HG03045 (cell line): ENCODE results near the gene BHMT.

Experiments
- ATAC-seq: cut with Tn5 transposase; IDR thresholded peaks from one replicate; pipeline ENCODE4 v1.9.1; 2021; ENCODE audit warnings: mild to moderate bottlenecking, moderate library complexity; ENCODE audit not compliant: unreplicated experiment

BHMT gene, protein sequence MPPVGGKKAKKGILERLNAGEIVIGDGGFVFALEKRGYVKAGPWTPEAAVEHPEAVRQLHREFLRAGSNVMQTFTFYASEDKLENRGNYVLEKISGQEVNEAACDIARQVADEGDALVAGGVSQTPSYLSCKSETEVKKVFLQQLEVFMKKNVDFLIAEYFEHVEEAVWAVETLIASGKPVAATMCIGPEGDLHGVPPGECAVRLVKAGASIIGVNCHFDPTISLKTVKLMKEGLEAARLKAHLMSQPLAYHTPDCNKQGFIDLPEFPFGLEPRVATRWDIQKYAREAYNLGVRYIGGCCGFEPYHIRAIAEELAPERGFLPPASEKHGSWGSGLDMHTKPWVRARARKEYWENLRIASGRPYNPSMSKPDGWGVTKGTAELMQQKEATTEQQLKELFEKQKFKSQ

DNA sequence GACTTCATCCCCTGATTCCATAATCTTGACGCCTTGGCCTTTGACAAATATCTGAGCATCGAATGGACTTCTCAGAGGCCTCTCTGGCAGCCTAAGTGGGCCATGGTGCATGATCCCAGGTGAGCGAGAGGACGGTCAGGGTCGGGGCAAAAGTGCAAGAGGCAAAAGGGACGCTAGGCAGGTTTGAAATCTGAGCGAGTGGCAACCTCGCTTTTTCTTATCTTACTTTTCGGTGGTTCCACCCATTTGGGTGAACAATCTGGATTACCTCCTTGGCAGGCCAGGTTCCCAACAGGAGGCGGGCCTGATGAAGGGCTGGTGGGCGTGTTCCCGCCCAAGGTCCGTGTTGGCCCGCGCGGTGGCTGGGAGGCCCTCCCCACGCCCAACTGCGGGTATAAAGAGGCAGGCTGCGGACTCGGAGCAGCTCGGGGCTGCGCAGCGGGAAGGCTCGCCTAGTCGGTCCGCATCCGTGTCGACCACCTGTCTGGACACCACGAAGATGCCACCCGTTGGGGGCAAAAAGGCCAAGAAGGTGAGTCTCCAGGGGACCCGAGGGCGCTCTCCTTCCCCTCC, at the start of gene BHMT:
Gene BHMT, plus strand, starts transcription at position 423 of the 573 bp plus-strand sequence. Its CDS starts 77 bp downstream, at position 500.
- ATAC-seq = no peak

- no peak for ATAC-seq
These were observed 49.2 kb upstream of the BHMT start for GRCh38 chr5:79062436-79062835.

GRCh38 chr5:79069488-79070349, 41.9 kb upstream of the BHMT start, which contains the start of the genes BHMT2 and DMGDH:
Gene BHMT2, plus strand, starts transcription at chr5:79069767. Its CDS starts 16 bp downstream, at chr5:79069783.
Gene DMGDH, minus strand, starts transcription at chr5:79069674. Its CDS starts 54 bp downstream, at chr5:79069620.
- ATAC-seq = no peak

- ATAC-seq = no peak
These were observed 41.3 kb upstream of the BHMT start for GRCh38 chr5:79070350-79070667.

- ATAC-seq = no peak
These were observed 37.0 kb upstream of the BHMT start for GRCh38 chr5:79074641-79075040.

DNA sequence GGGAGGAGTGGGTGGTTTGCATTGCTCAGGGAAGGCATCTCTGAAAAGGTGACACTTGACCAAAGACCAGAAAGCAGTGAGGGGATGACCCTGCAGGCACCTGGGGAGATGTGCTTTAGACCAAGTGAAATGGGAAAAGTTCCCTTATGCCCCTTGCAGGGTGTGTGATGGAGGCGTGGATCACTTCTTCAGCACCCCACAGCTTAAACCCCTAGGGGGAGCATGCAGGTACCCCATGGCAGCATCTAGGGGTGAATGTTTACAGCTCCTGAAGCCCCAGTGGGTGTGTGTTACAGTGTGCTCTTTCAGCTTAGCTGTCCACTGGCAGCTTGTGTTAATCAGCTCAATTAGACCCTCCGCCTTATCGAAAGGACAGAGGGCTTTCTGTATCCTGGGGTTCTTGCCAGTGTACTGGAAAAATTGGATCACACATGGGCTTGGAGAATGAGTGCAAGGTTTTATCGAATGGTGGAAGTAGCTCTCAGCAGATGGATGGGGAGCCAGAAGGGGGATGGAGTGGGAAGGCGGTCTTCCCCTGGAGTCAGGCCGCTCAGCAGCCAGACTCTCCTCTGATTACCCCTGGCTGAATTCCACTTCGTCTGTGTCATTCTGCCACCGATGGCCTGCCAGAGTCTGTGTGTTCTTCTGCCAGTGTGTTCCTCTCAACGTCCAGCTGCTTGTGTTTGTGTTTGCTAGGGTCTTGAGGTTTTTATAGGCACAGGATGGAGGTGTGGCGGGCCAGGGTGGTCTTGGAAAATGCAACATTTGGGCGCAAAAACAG, 35.8 kb upstream of the BHMT start:
- no peak for ATAC-seq

DNA sequence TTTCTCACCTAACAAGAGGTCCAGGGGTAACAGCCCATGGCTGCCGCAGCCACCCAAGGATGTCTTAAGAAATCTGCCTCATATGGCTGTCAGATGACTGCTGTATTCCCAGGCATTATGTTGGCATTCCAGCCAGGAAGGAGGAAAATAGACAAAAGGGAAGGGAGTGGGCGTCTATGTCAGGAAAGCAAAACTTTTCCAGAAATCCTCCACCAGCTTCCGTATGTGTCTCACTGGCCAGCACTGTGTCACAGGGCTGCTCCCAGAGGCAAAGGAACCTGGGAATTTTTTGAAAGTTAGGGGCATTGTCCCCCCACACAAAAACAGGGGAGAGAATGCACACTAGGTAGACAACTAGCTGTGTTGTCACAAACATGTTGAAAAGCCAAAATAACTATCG, 34.8 kb upstream of the BHMT start:
- no peak for ATAC-seq

DNA sequence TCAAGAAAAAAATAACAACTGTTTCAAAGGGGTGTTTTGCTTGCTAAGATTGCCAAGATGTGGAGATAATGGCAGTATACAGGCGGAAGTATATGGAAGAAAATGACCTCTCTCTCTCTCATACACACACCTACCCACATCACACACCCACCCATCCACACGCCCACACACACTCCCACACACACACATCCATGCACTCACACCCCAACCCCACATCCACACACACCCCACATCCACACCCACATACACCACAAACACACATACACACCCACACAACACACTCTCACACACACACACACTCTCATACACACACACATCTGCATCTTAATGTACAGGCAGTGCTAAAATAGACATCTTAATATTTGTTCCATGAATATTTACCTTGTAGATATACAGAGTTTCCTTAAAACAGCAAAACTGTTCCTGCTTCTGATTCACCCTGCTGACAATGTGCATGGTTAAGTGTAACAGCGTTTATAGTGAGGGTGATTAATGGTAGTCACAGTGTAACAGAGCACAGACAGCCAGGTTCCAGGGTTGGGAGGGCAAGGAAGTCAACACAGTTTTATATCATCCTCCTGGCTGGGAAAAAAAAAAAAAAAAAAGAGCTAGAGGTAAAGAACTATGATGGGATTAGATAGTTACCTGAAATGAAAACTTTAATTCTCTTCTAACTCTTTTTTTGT, 33.8 kb upstream of the BHMT start:
- no peak for ATAC-seq

DNA sequence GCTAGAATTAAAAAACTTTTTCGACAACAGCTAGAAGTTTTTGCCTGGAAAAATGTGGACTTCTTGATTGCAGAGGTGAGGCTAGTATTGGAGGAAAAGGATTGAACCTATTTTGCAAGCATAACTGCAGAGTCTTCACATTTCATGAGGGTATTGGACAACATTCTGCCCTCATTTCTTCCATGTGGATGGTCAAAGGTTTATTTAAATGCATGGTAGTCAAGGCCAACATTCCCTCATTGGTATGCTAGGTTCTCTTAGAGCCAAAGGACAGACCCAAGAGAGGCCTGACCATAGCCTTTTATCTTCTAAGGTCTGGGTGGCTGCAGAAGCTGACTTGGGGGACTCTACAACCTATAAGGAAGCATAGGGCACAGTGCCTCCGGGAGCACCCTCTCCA, 30.8 kb upstream of the BHMT start:
- ATAC-seq = no peak

- ATAC-seq = no peak
These were observed 29.8 kb upstream of the BHMT start for GRCh38 chr5:79081779-79082178.

DNA sequence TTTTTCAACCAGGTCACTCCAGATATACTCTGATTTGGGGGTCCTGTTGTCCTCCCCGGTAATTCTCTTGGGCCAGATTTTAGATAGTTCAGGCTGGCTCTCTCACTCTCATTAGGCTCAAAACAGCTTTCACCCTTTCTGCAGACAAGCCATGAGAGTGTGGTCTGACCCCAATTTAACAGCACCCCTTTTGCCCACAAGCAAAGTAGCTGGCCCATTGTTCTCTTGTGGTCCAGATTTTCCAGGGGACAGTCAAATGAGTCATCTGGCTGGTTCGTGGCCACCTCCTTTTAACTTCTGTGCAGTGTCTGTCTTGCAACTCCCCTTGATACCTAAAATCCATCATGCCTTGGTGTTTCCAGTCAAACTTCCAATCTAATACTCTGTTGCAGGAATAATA, 25.5 kb upstream of the BHMT start:
- ATAC-seq = no peak

DNA sequence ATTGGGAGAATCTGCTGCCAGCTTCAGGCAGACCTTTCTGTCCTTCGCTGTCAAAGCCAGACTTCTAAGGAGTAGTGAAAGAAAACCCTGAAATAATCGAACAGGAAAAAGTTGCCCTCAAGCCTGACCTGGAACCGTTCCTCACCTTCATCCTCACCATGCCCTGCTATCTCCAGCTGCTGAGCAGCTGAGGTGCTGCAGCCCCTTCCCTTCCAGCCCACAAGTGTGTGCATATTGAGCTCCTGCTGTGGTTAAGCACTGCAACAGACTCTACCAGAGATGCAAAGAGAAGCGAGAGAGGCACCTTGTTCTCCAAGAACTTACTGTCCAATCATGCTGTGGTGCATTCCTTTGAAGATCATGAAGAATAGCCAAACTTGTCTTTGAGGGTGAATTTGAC, 23.1 kb upstream of the BHMT start:
- no peak for ATAC-seq

- ATAC-seq = no peak
These were observed 20.5 kb upstream of the BHMT start for GRCh38 chr5:79091064-79091463.

GRCh38 chr5:79093762-79094161, 17.8 kb upstream of the BHMT start:
- no peak for ATAC-seq

DNA sequence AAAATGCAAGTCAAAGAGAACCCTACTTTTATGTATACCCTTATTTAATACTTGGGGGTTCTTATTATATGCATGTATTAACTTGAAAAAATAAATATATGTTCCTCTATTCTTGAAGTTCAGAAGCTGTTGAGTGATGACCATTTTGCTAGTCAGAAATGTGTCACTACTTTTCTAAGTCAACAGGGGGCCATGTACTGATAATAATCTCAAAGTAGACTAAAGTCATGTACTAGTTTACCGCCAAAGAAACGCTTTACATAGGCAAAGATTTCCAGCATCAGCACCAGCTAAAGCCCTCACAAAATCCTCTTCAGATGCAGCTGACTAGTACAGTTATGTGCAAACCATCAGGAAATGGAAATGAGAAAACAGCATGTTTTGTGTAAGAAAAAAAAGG, 5.7 kb upstream of the BHMT start:
- no peak for ATAC-seq

- ATAC-seq = no peak
These were observed 4.4 kb upstream of the BHMT start for GRCh38 chr5:79107020-79107796.

- no peak for ATAC-seq
These were observed 3.5 kb upstream of the BHMT start for GRCh38 chr5:79108086-79108485.

- ATAC-seq = no peak
These were observed 2.8 kb upstream of the BHMT start for GRCh38 chr5:79108792-79109191.
